Measurements from ENCODE around the gene GPN1.
"Not testable (repeated sequence)": the region's sequence is repeated elsewhere in the genome, so short reads cannot be mapped to it uniquely, and the experiment has no call there.

Gene GPN1

GRCh38 chr2:27627963-27628766, 685 bp upstream of the GPN1 start:
- H3K4me1 ChIP-seq (ENCODE audit: low read length): peaks cover 20% of the 10 kb centered on the region
- H4K20me1 ChIP-seq (ENCODE audit: insufficient read depth, low read length): no peaks in the 10 kb centered on the region
- no peak for TF ChIP-seq CTCF (IDR thresholded peaks at IDR 0.05; ENCODE audit: low read depth, low read length)
- peak overlapping the region; percentile 87 for H3K4me3 ChIP-seq (ENCODE audit: low read length)
- H3K27ac ChIP-seq (ENCODE audit: low read length): no peak overlapping the region
- peak overlapping the region; percentile 92 for H3K4me2 ChIP-seq (ENCODE audit: low read length)
- peaks cover 11% of the 10 kb centered on the region for H3K79me2 ChIP-seq (ENCODE audit: low read length)
- no peaks in the 10 kb centered on the region for H3K27me3 ChIP-seq (ENCODE audit: low read depth, low read length)
- peaks cover 26% of the 10 kb centered on the region for H3K36me3 ChIP-seq (replicated peaks; ENCODE audit: low read depth, low read length)
- peak overlapping the region; percentile 41; the same call in 1 of the 2 replicates for H2AFZ ChIP-seq (ENCODE audit: low read depth, low read length)
- no peaks in the 10 kb centered on the region for H3K9me3 ChIP-seq (ENCODE audit: insufficient read depth, low read length)
- peak overlapping the region; percentile 87 for H3K9ac ChIP-seq (ENCODE audit: low read length)

- not testable (repeated sequence) for H2AFZ ChIP-seq (ENCODE audit: low read depth, low read length); H3K9me3 ChIP-seq (ENCODE audit: insufficient read depth, low read length); H3K9ac ChIP-seq (ENCODE audit: low read length); H4K20me1 ChIP-seq (ENCODE audit: insufficient read depth, low read length); H3K4me2 ChIP-seq (ENCODE audit: low read length); H3K4me3 ChIP-seq (ENCODE audit: low read length); H3K27ac ChIP-seq (ENCODE audit: low read length); H3K27me3 ChIP-seq (ENCODE audit: low read depth, low read length)
- Histone ChIP-seq H3K4me1 (ENCODE audit: low read length) (peaks cover 15% of the 10 kb centered on the region), H3K79me2 (ENCODE audit: low read length) (peaks cover 11% of the 10 kb centered on the region), H3K36me3 (replicated peaks; ENCODE audit: low read depth, low read length) (peaks cover 26% of the 10 kb centered on the region)
Observed at GRCh38 chr2:27630257-27630656, 1.4 kb downstream of the GPN1 start.

GRCh38 chr2:27634291-27634690, 5.4 kb downstream of the GPN1 start:
- no peaks in the 10 kb centered on the region for H3K9me3 ChIP-seq (ENCODE audit: insufficient read depth, low read length)
- no peaks in the 10 kb centered on the region for H3K27me3 ChIP-seq (ENCODE audit: low read depth, low read length)
- H2AFZ ChIP-seq (ENCODE audit: low read depth, low read length): no peak overlapping the region
- no peak overlapping the region for H3K4me2 ChIP-seq (ENCODE audit: low read length)
- no peak overlapping the region for H3K9ac ChIP-seq (ENCODE audit: low read length)
- TF ChIP-seq EZH2phosphoT487 (IDR thresholded peaks at IDR 0.05; ENCODE audit: low read depth) (no peak), CTCF (IDR thresholded peaks at IDR 0.05; ENCODE audit: low read depth, low read length) (no peak)
- H3K4me3 ChIP-seq (ENCODE audit: low read length): no peak overlapping the region
- H4K20me1 ChIP-seq (ENCODE audit: insufficient read depth, low read length): no peaks in the 10 kb centered on the region
- H3K36me3 ChIP-seq (replicated peaks; ENCODE audit: low read depth, low read length): peaks cover 29% of the 10 kb centered on the region
- H3K4me1 ChIP-seq (ENCODE audit: low read length): peaks cover 3% of the 10 kb centered on the region; the same call in 1 of the 2 replicates
- no peak overlapping the region for H3K27ac ChIP-seq (ENCODE audit: low read length)
- peaks cover 7% of the 10 kb centered on the region for H3K79me2 ChIP-seq (ENCODE audit: low read length)

DNA sequence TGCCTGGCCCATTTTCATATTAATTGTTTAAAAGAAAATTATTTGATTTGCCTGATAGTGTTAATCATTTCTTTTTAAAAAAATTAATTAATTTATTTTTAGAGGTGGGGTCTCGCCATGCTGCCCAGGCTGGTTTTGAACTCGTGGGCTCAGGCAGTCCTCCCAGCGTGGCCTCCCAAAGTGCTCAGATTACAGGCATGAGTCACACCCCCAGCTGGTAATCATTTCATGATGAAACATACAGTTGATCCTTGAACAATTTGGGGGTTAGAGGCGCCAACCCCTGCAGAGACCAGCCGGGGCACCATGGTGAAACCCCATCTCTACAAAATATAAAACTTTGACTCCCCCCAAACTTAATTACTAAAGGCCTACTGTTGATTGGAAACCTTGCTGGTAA, 7.9 kb downstream of the GPN1 start:
- Histone ChIP-seq H3K4me3 (ENCODE audit: low read length) (no peak overlapping the region), H4K20me1 (ENCODE audit: insufficient read depth, low read length) (no peaks in the 10 kb centered on the region), H3K27me3 (ENCODE audit: low read depth, low read length) (no peaks in the 10 kb centered on the region), H3K9me3 (ENCODE audit: insufficient read depth, low read length) (no peaks in the 10 kb centered on the region), H3K4me2 (ENCODE audit: low read length) (no peak overlapping the region), H3K9ac (ENCODE audit: low read length) (no peak overlapping the region), H3K79me2 (ENCODE audit: low read length) (no peaks in the 10 kb centered on the region), H3K27ac (ENCODE audit: low read length) (no peak overlapping the region), H3K4me1 (ENCODE audit: low read length) (no peaks in the 10 kb centered on the region), H3K36me3 (replicated peaks; ENCODE audit: low read depth, low read length) (peaks cover 21% of the 10 kb centered on the region), H2AFZ (ENCODE audit: low read depth, low read length) (no peak overlapping the region)
- no peak for TF ChIP-seq EZH2phosphoT487 (IDR thresholded peaks at IDR 0.05; ENCODE audit: low read depth)
- no peak for TF ChIP-seq CTCF (IDR thresholded peaks at IDR 0.05; ENCODE audit: low read depth, low read length)

Data from OCI-LY3 (cell line).